GM18520 (cell line): ENCODE results near the gene VPS8.
"Not testable (repeated sequence)": the region's sequence is repeated elsewhere in the genome, so short reads cannot be mapped to it uniquely, and the experiment has no call there.

ENCODE experiments used
- ATAC-seq: cut with Tn5 transposase; IDR thresholded peaks from one replicate; pipeline ENCODE4 v1.9.1; 2021; ENCODE audit not compliant: unreplicated experiment

VPS8 gene

DNA sequence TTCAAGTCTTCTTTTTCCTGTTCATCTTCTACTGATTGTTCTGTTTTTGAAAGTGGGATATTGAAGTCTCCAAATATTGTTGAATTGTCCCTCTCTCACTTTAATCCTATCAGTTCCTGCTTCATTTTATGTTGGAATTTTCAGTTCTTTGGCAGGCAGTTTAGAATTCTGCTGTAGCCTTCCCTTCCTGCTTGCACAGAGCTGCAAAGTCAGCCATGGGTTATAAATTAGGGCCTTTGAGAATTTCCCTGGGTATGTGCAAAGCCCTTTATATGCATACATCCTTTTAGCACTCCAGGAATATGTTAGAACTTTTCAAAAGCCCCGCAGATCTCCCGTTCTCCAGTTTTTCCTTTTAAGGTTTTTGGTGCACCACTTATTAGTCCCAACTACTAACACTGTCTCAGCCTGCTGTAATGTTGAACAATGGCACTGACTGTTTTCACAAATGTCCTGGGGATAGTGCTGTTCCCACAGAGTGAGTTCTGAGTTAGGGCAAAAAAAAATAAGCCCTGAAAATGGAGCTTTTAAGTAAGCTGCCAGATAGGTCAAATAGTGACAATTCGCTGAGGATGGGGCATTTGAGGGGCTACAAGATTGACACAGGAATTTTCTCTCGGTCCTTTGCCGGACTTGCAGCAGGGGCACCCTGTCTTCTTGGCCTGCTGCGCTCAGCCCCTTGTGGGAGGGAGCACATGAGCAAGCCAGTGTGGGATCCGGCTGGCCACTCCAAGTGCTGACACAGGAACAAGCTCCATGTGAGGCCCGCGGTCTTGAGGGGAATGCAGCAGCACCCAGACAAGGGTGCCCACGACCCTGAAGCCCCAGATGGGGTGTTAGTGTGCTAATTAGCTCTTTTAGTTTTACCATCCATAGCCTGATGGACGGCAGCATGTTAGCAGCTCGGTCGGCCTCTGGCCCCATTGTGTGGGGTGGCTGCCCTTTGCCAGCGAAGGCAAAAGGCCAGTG, 96.0 kb downstream of the VPS8 start:
- ATAC-seq: no peak

GRCh38 chr3:184908859-184909258, 96.9 kb downstream of the VPS8 start:
- ATAC-seq: no peak

GRCh38 chr3:184910664-184911063, 98.7 kb downstream of the VPS8 start:
- ATAC-seq: no peak

DNA sequence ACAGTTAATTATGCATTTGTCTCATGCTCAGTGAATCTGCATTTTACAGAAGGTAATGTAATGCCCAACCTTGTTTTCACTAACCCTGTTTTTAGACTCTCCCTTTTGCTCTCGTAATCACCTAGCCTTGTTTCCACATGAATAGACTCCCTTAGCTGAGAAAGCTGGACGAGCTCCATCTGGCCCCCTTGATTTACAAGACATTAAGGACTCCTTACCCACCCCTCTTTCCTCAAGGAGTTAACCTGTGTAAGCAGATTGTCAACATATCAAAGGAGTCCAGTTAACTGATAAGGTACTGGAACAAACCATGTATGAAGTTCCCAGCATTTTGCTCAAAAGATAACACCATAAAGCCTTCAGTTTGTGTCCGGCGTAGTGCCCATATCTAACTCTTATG, 99.6 kb downstream of the VPS8 start:
- ATAC-seq: no peak

- no peak for ATAC-seq
These were observed 100.2 kb downstream of the VPS8 start for GRCh38 chr3:184912163-184912562.

DNA sequence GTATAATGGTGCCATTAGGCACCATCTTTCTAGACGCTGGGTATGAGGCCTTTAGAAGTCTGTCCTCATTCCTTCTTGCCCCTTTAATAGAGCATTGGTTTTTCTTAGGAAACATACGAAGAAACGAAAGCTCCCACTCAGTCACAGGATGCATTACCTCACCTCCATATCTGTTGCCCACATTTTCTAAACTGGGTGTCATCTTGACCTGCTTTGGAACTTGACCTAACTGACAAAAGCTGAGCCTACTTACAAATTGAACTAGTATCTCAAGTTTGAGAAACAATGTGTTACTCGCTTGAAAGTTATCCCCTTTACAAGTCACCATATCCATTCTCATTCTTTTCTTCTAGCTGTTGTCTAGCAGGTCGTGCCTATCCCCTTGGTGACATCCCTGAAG, 102.7 kb downstream of the VPS8 start:
- ATAC-seq: no peak

GRCh38 chr3:184918750-184919149, 106.8 kb downstream of the VPS8 start:
- no peak for ATAC-seq

- ATAC-seq: no peak
These were observed 107.7 kb downstream of the VPS8 start for GRCh38 chr3:184919651-184920050.

GRCh38 chr3:184924547-184924946, 112.6 kb downstream of the VPS8 start:
- no peak for ATAC-seq

DNA sequence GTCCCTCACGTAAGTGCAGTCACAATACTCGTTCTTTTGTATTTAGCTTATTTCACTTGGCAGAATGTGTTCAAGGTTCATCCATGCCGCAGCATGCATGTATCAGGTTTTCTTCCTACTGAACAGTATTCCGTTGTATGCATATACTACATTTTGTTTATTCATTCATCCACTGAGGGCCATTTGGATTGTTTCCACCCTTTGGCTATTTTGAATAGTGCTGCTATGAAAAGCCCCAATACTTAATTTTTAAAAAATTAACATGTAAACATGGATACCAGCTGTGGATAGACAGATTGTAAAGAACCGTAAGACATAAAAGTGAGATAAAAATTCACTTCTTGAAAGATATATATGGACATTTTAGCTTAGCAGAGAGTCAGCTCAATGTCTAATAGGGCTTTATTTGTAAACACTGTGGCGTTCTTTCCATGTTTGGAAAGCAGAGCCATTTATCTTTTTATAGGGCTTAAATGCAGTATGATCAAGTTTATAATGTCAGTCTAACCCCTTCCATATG, 115.9 kb downstream of the VPS8 start:
- ATAC-seq: no peak

GRCh38 chr3:184932777-184933176, 120.8 kb downstream of the VPS8 start:
- ATAC-seq: no peak

DNA sequence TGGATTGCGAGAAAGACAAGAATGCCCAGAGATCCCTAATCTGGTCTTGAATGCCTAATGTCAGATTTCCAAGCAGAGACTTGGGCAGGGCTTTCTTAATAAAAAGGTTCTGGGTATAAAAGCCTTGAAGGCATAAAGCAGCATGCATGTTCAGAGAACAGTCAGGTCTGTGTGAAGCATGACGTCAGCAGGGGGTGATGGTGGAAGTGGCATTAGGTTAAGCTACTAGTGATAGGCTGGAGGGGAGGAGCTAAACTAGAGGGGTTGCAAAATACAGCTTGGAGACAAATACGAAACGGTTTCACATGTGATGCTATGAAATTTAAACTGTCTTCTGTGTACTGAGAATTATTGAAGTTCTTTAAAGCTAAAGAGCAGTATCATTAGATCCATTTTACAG, 125.6 kb downstream of the VPS8 start:
- ATAC-seq: no peak

DNA sequence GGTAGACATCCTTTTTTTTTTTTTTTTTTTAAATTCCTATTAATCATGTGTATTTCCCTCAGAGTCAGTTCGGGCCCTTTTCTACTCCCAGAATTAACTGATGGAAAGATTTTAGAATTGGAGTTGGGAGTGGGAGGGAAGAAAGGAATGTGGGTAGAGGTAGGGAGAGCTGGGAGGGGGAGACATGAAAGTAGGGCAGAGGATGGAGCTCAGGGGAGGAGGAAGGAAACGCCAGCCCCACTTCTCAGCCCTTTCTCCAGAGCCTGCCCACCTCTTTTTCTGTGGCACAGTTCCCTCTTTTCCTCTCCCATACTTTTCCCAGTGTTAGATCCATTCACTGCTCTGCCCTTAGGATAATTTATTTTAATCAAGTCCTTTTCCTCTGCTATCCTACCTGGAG, 129.4 kb downstream of the VPS8 start:
- ATAC-seq: no peak

DNA sequence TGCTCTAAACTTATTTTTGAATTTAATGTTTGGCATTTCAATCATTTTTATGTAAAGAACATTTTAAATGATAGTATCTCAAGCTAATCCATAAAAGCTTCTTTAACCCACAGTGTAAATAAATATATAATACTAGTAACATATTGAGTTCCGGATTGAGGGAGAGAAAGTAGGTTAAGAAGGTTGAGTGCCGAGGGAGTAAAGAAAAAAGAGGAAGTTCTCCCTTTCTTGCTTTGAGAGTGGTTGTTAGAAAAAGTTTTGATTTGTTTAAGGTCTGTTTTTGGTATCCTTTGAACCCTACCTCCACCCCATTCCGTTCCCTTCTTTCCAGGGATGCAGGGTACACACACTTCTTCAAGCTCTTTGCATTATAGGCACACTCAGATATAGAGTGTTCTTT, 130.8 kb downstream of the VPS8 start:
- no peak for ATAC-seq

DNA sequence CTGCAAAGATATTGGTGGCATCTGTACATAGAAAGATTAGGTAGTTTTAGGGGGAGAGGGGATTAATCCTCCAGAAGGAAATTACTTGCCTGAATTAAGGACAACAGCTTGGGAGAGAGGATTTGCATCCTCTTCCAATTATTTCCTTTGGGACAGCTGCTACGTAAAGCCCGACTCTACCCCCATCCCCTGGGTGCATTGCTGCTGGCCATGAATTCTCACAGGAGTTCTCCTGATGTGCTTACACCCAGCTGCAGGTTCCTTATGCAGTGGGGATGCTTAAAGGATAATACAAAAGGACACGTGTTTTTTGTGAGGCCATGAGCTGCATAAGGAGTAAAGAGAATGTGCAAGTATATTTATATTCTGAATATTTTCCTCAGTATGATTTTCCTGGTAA, 132.3 kb downstream of the VPS8 start:
- ATAC-seq: no peak

GRCh38 chr3:184945886-184946625, 134.1 kb downstream of the VPS8 start:
- ATAC-seq: no peak

DNA sequence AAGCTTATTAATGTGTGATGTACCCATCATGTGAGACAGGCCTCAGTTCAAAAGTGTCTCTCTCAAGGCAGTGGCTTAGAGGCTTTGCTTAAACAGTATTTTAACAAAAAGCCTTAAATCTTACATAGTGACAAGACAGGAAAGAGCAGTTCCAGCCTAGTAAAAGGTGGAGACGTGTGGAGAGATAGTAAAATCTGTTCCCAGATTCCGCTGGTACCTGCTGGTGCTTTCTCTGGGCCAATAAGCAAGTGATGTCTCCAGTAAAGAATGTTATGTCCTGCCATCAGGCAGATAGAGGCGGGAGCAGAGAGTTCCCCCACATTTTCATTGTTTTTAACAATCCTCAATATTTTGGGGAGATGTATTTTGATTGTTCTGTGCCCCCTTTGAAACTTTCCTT, 135.0 kb downstream of the VPS8 start:
- ATAC-seq: no peak

DNA sequence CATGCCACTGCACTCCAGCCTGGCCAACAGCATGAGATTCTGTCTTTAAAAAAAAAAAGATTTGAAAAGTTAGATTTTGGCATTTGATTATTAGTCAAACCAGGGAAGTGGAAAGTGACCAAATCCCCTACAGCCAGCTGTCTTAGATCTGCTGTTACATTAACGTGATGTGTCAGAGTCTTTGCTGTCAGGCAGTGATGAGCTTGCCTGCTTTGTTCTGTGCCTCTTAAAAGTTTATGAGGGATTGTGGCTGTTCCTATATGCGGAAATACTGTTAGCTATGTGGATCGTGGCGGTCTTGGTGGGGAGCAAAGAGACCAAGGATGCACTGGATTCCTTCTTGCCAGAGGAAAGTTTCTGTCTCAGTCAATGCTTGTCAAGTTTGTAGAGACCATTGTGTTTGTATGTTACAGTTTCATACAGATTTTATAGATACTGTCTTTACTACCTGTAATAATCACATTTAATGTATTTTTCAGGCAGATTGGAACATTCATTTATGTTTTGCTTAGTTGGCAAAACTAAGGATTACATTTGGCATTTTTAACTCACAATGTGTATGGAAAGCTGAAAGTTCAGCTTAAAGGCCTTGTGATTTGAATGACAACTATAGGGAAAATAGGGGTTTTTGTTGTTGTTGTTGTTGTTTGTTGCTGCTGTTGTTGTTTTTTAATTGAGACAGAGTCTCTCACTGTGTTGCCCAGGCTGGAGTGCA, 137.4 kb downstream of the VPS8 start:
- no peak for ATAC-seq

DNA sequence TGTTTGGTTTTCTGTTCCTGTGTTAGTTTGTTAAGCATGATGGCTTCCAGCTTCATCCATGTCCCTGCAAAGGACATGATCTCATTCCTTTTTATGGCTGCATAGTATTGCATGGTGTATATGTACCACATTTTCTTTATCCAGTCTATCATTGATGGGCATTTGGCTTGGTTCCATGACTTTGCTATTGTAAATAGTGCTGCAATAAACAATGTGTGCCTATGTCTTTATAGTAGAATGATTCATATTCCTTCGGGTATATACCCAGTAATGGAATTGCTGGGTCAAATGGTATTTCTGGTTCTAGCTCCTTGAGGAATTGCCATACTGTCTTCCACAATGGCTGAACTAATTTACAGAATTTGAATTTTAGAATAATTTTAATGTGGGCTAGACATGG, 138.8 kb downstream of the VPS8 start:
- not testable (repeated sequence) for ATAC-seq

DNA sequence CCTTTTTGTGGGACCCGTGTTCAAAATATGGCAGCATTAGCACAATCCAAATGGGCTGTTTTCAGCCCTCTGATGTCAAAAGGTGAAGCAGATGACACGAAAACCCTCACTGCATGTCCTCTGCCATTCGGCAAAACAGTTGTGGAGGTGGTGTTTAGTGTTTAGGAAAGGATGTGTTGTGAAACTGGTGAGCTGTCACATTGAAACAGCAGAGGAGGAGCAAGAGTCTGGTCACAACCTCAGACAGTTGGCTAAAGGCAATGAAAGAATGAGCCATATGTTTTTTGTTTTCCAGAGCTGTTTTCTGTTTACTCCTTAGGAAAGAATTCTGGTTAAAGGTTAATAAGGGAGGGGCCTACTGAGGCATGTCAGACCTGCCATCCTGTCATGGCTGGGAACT, 140.7 kb downstream of the VPS8 start:
- no peak for ATAC-seq

DNA sequence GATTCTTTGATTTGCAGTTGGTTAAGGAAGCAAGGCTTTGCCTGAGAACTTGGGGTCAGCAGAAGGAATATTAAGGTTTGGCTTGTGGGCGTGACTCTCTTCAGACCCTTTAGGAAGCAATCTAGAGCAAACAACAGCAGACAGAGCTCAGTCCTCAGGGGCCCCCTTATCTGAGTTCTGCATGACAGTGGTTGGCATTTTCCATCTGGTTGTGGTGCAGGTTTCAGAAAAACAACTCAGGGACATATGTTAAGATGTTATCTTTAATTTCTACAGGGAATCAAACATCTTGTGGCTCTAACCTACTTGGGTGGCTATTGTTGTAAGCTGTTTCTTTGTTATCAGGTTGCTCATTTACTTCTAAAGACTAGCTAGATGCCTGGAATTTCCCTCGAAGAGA, 141.4 kb downstream of the VPS8 start:
- ATAC-seq: no peak
